HepG2 (cell line): Measurements from ENCODE around the gene DAZAP1. TPM values are rescaled to one million over a fixed set of nuclear protein-coding genes. Genes with fewer than 3 reads are reported as not detected.

Source experiments
- FOXM1 ChIP-seq: sonication (generic); formaldehyde crosslinking; IDR thresholded peaks from 2 replicates; pipeline ENCODE4 v1.5.0; 2020; ENCODE audit warnings: missing genetic modification reagents
- GATA4 ChIP-seq: sonication (generic); IDR thresholded peaks from 2 replicates; pipeline ENCODE4 v1.6.1; 2016; ENCODE audit warnings: antibody characterized with exemption, low read depth, borderline replicate concordance
- GATAD2A ChIP-seq: IDR thresholded peaks from 2 replicates; pipeline ENCODE4 v1.6.1; 2016
- HOXA7 ChIP-seq: sonication (generic); formaldehyde crosslinking; IDR thresholded peaks from 2 replicates; pipeline ENCODE4 v1.8.1; 2022; ENCODE audit warnings: mild to moderate bottlenecking, missing genetic modification reagents, moderate library complexity
- HOXA9 ChIP-seq: sonication (generic); formaldehyde crosslinking; IDR thresholded peaks from 2 replicates; pipeline ENCODE4 v1.8.1; 2022; ENCODE audit warnings: missing genetic modification reagents, mild to moderate bottlenecking, moderate library complexity, borderline replicate concordance
- HOXD1 ChIP-seq: sonication (generic); formaldehyde crosslinking; IDR thresholded peaks from 2 replicates; pipeline ENCODE4 v1.5.0; 2020; ENCODE audit warnings: missing genetic modification reagents
- JUND ChIP-seq: sonication (generic); formaldehyde crosslinking; IDR thresholded peaks from 2 replicates; pipeline ENCODE4 v1.8.0; 2022; ENCODE audit warnings: mild to moderate bottlenecking, missing genetic modification reagents
- MATR3 ChIP-seq: sonication (generic); formaldehyde crosslinking; IDR thresholded peaks from 2 replicates; pipeline ENCODE4 v1.4.0; 2020; ENCODE audit warnings: missing genetic modification reagents
- NCOA2 ChIP-seq: sonication (generic); formaldehyde crosslinking; IDR thresholded peaks from 2 replicates; pipeline ENCODE4 v1.8.0; 2022; ENCODE audit warnings: inconsistent platforms
- NR1H2 ChIP-seq: sonication (generic); formaldehyde crosslinking; IDR thresholded peaks from 2 replicates; pipeline ENCODE4 v1.8.1; 2022; ENCODE audit warnings: low read depth, missing genetic modification reagents, borderline replicate concordance
- RARG ChIP-seq: sonication (generic); formaldehyde crosslinking; IDR thresholded peaks from 2 replicates; pipeline ENCODE4 v1.4.0; 2020; ENCODE audit warnings: low read depth, mild to moderate bottlenecking, missing genetic modification reagents
- RBM39 ChIP-seq: fragments of 200-400 bp; formaldehyde crosslinking; IDR thresholded peaks from one replicate; pipeline ENCODE4 v1.6.1; 2018; ENCODE audit warnings: antibody characterized with exemption, mild to moderate bottlenecking, low read depth, low read length; ENCODE audit not compliant: poor library complexity, severe bottlenecking
- REL ChIP-seq: sonication (generic); formaldehyde crosslinking; conservative IDR thresholded peaks from 2 replicates; pipeline ENCODE4 v1.8.0; 2022; ENCODE audit warnings: mild to moderate bottlenecking, missing genetic modification reagents, moderate library complexity
- STAG1 ChIP-seq: sonication (generic); formaldehyde crosslinking; IDR thresholded peaks from 2 replicates; pipeline ENCODE4 v1.4.0; 2020; ENCODE audit warnings: missing genetic modification reagents
- TBX3 ChIP-seq: fragments of 450-650 bp; IDR thresholded peaks from 2 replicates; pipeline ENCODE4 v1.6.1; 2017; ENCODE audit warnings: antibody characterized with exemption, mild to moderate bottlenecking, inconsistent platforms, borderline replicate concordance
- TCF7 ChIP-seq: sonication (generic); IDR thresholded peaks from 2 replicates; pipeline ENCODE4 v1.6.1; 2016; ENCODE audit warnings: antibody characterized with exemption, low read depth
- TMF1 ChIP-seq: sonication (generic); formaldehyde crosslinking; IDR thresholded peaks from 2 replicates; pipeline ENCODE4 v1.8.1; 2022; ENCODE audit warnings: low read depth, missing genetic modification reagents
- ZBTB1 ChIP-seq: sonication (generic); formaldehyde crosslinking; IDR thresholded peaks from 2 replicates; pipeline ENCODE4 v1.4.0; 2020; ENCODE audit warnings: missing genetic modification reagents, borderline replicate concordance
- ZBTB7A ChIP-seq: sonication (generic); formaldehyde crosslinking; IDR thresholded peaks from 2 replicates; pipeline ENCODE4 v1.8.0; 2022; ENCODE audit warnings: mild to moderate bottlenecking, missing genetic modification reagents
- ZNF17 ChIP-seq: sonication (generic); formaldehyde crosslinking; IDR thresholded peaks from 2 replicates; pipeline ENCODE4 v1.5.0; 2020; ENCODE audit warnings: mild to moderate bottlenecking, missing genetic modification reagents
- ZNF180 ChIP-seq: sonication (generic); formaldehyde crosslinking; IDR thresholded peaks from 2 replicates; pipeline ENCODE4 v1.4.0; 2020; ENCODE audit warnings: low read depth, missing genetic modification reagents, borderline replicate concordance
- ZNF207 ChIP-seq: fragments of 450-650 bp; IDR thresholded peaks from 2 replicates; pipeline ENCODE4 v1.6.1; 2016; ENCODE audit warnings: antibody characterized with exemption, borderline replicate concordance
- ZNF274 ChIP-seq: sonication (generic); formaldehyde crosslinking; IDR thresholded peaks from 2 replicates; pipeline ENCODE4 v1.5.1; 2020; ENCODE audit warnings: mild to moderate bottlenecking, missing genetic modification reagents
- ZNF296 ChIP-seq: sonication (generic); formaldehyde crosslinking; conservative IDR thresholded peaks from 2 replicates; pipeline ENCODE4 v1.5.0; 2020; ENCODE audit warnings: mild to moderate bottlenecking, missing genetic modification reagents
- ZNF547 ChIP-seq: sonication (generic); formaldehyde crosslinking; IDR thresholded peaks from 2 replicates; pipeline ENCODE4 v1.5.1; 2020; ENCODE audit warnings: mild to moderate bottlenecking, missing genetic modification reagents
- ZNF616 ChIP-seq: sonication (generic); formaldehyde crosslinking; IDR thresholded peaks from 2 replicates; pipeline ENCODE4 v1.5.0; 2020; ENCODE audit warnings: low read depth, mild to moderate bottlenecking, missing genetic modification reagents
- ZNF644 ChIP-seq: IDR thresholded peaks from 2 replicates; pipeline ENCODE4 v1.6.1; 2016; ENCODE audit warnings: low read depth
- ZZZ3 ChIP-seq: sonication (generic); formaldehyde crosslinking; IDR thresholded peaks from 2 replicates; pipeline ENCODE4 v1.4.0; 2020; ENCODE audit warnings: missing genetic modification reagents, mild to moderate bottlenecking, borderline replicate concordance
- polyA plus RNA-seq, 8 experiments: library from polyadenylated mRNA; depleted of rRNA in 3 of 8; stranded (reverse) in 7 of 8; unstranded in 1 of 8; fragments of >200 nt; fragmentation: Illumina TruSeq in 4 of 8; extraction: Trizol in 4 of 8; gene quantifications; 2 replicates each; pipeline versions ENCODE4 v1.2.1 to v1.2.3, GENCODE V29; 2011 to 2016; ENCODE audit warnings: low read depth in 4 of 8, missing spikeins in 1 of 8, mixed read lengths in 1 of 8; ENCODE audit not compliant: insufficient read depth in 1 of 8
- total RNA-seq, 5 experiments: library from RNA; depleted of rRNA; stranded (reverse); fragments of >200 nt; fragmentation: Illumina TruSeq; extraction: Trizol; gene quantifications; 2 replicates each; pipeline ENCODE4 v1.2.3, GENCODE V29; 2016; ENCODE audit warnings: low read depth in 1 of 5
- TF ChIP-seq, protein P1 (sequence below): sonication (generic); formaldehyde crosslinking; IDR thresholded peaks from 2 replicates; pipeline ENCODE4 v1.4.0; 2020; ENCODE audit warnings: missing genetic modification reagents
- TF ChIP-seq, protein P2 (sequence below): fragments of 450-650 bp; IDR thresholded peaks from 2 replicates; pipeline ENCODE4 v1.6.1; 2017

Gene DAZAP1
- total and polyA plus RNA-seq, 2 of the 13 experiments (the other 11 are each of a cell fraction or from before 2014, with no cell fraction given): 63.3 to 79.2 TPM

DNA sequence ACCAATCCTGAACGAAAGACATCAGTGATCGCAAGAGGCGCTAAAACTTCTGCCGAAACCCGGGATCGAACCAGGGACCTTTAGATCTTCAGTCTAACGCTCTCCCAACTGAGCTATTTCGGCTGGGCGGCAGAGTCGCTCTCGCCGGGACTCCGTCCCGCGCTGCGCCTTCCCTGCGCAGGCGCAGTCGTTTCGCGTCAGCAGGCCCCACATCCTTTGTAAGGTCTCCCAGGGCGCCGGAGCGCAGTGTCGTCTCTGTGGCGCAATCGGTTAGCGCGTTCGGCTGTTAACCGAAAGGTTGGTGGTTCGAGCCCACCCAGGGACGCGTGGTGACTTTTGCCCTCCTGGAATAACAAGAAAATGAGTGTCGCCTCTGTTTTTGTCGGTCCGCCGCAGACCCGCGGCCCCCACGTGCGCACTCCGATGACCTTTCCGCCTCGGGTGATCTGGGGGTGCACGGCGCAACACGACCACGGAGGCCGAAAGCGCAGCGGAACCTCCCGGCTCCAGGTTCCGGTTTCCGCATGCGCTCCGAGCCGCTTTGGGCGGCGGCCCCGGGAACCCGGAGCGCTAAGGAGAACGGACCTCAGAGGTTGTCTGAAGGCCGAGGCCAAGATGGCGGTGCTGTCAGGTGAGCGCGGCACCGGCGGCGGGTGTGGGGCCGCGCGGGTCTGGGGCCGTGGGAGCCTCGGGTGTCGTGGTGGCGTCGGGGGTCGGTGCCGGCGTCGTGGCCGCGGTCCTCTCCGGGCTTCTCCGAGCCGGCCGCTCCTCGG, 23.9 kb upstream of the DAZAP1 start, which contains the start of gene NDUFS7 (continued):
- TF ChIP-seq RBM39: peak; percentile 97
- no peak; the same call in 1 of the 2 replicates for TF ChIP-seq HOXD1 (CRISPR knock-in tag)
- no peak for TF ChIP-seq GATA4
- peak; percentile 93 for TF ChIP-seq ZZZ3 (CRISPR knock-in tag)
- no peak for TF ChIP-seq ZNF207
- TF ChIP-seq TBX3: peak; percentile 78; the same call in 1 of the 2 replicates
- TF ChIP-seq, protein P1, sequence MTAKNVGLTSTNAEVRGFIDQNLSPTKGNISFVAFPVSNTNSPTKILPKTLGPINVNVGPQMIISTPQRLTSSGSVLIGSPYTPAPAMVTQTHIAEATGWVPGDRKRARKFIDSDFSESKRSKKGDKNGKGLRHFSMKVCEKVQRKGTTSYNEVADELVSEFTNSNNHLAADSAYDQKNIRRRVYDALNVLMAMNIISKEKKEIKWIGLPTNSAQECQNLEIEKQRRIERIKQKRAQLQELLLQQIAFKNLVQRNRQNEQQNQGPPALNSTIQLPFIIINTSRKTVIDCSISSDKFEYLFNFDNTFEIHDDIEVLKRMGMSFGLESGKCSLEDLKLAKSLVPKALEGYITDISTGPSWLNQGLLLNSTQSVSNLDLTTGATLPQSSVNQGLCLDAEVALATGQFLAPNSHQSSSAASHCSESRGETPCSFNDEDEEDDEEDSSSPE: peak; percentile 83
- TF ChIP-seq REL: peak; percentile 90; the same call in 1 of the 2 replicates
- no peak for TF ChIP-seq ZNF17
- TF ChIP-seq ZBTB1 (CRISPR knock-in tag): no peak
- TF ChIP-seq JUND (CRISPR knock-in tag): peak; percentile 52; the same call in 1 of the 2 replicates
- no peak for TF ChIP-seq ZNF644 (CRISPR knock-in tag)
- TF ChIP-seq, protein P2, sequence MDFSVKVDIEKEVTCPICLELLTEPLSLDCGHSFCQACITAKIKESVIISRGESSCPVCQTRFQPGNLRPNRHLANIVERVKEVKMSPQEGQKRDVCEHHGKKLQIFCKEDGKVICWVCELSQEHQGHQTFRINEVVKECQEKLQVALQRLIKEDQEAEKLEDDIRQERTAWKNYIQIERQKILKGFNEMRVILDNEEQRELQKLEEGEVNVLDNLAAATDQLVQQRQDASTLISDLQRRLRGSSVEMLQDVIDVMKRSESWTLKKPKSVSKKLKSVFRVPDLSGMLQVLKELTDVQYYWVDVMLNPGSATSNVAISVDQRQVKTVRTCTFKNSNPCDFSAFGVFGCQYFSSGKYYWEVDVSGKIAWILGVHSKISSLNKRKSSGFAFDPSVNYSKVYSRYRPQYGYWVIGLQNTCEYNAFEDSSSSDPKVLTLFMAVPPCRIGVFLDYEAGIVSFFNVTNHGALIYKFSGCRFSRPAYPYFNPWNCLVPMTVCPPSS: no peak
- TF ChIP-seq ZNF180: 0 out of 2 replicates have a peak, but pooled peaks have one; percentile 80
- TF ChIP-seq GATAD2A (CRISPR knock-in tag): peak; percentile 78
- TF ChIP-seq NCOA2 (CRISPR knock-in tag): peak; percentile 52
- peak; percentile 93 for TF ChIP-seq HOXA9
- peak; percentile 93 for TF ChIP-seq ZNF274 (CRISPR knock-in tag)
- TF ChIP-seq ZBTB7A (CRISPR knock-in tag): no peak; the same call in none of the 2 replicates
- TF ChIP-seq TCF7: no peak; the same call in 1 of the 2 replicates
- no peak; the same call in 1 of the 2 replicates for TF ChIP-seq ZNF616 (CRISPR knock-in tag)
- no peak for TF ChIP-seq NR1H2 (CRISPR knock-in tag)
- no peak for TF ChIP-seq MATR3 (CRISPR knock-in tag)
- peak; percentile 92; the same call in 1 of the 2 replicates for TF ChIP-seq TMF1
- TF ChIP-seq HOXA7 (CRISPR knock-in tag): 0 out of 2 replicates have a peak, but pooled peaks have one; percentile 58
- TF ChIP-seq FOXM1 (CRISPR knock-in tag): peak; percentile 69; the same call in 1 of the 2 replicates
- peak; percentile 91 for TF ChIP-seq RARG (CRISPR knock-in tag)
- TF ChIP-seq STAG1 (CRISPR knock-in tag): peak; percentile 46
- peak; percentile 99 for TF ChIP-seq ZNF547 (CRISPR knock-in tag)
- TF ChIP-seq ZNF296: peak; percentile 89; the same call in 1 of the 2 replicates
